Measurements from ENCODE around the gene RCC2.

The RCC2 gene

GRCh38 chr1:17370618-17371017 is 68.9 kb downstream of the RCC2 start:
- no peak for DNase-seq

- no peak for DNase-seq
Measured at GRCh38 chr1:17369466-17369865, 70.0 kb downstream of the RCC2 start.

- DNase-seq, result no peak
Measured at GRCh38 chr1:17365293-17365692, 74.2 kb downstream of the RCC2 start.

GRCh38 chr1:17363771-17364170 is 75.7 kb downstream of the RCC2 start:
- DNase-seq, result no peak

- DNase-seq, result no peak
Measured at GRCh38 chr1:17363351-17363750, 76.1 kb downstream of the RCC2 start.

- DNase-seq, result no peak
Measured at GRCh38 chr1:17361687-17362086, 77.8 kb downstream of the RCC2 start.

- no peak for DNase-seq
Measured at GRCh38 chr1:17360272-17360956, 79.1 kb downstream of the RCC2 start.

GRCh38 chr1:17359808-17360207 is 79.7 kb downstream of the RCC2 start:
- DNase-seq, result no peak

- no peak for DNase-seq
Measured at GRCh38 chr1:17359031-17359430, 80.4 kb downstream of the RCC2 start.

- no peak for DNase-seq
Measured at GRCh38 chr1:17358557-17358956, 80.9 kb downstream of the RCC2 start.

Data from T-helper 2 cell (primary cell).